Astrocyte of the cerebellum (primary cell): ENCODE results near the gene RNF123.

ENCODE experiments used
- DNase-seq: peaks from one replicate; pipeline ENCODE4 v3.0.0-alpha.2; 2011; ENCODE audit warnings: low read depth
- H3K4me3 ChIP-seq: 2 replicates; pipeline ENCODE4 v1.5.1; 2011; ENCODE audit warnings: mild to moderate bottlenecking, low read depth, low read length, moderate library complexity
- in situ Hi-C: cut with HindIII; loops from 2 replicates; pipeline ENCODE4 v1.10.0; 2017; ENCODE audit warnings: low sequenced_read_pairs
- TF ChIP-seq, protein P1 (sequence below): IDR thresholded peaks from 2 replicates; pipeline ENCODE4 v1.5.1; 2012; ENCODE audit warnings: low read length, low read depth, moderate library complexity, mild to moderate bottlenecking; ENCODE audit errors: missing control alignments

RNF123 gene

DNA sequence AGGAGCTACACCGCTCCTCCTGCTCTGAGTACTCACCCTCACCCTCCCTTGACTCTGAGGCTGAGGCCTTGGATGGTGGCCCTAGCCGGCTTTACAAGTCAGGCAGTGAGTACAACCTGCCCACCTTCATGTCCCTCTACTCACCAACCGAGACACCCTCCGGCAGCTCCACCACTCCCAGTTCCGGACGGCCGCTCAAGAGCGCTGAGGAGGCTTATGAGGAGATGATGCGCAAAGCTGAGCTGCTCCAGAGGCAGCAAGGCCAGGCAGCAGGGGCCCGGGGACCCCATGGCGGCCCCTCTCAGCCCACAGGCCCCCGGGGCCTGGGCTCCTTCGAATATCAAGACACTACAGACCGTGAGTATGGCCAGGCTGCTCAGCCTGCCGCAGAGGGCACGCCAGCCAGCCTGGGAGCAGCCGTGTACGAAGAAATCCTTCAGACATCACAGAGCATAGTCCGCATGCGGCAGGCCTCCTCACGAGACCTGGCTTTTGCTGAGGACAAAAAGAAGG, 36.4 kb upstream of the RNF123 start:
- no peak for DNase-seq
- TF ChIP-seq, protein P1, sequence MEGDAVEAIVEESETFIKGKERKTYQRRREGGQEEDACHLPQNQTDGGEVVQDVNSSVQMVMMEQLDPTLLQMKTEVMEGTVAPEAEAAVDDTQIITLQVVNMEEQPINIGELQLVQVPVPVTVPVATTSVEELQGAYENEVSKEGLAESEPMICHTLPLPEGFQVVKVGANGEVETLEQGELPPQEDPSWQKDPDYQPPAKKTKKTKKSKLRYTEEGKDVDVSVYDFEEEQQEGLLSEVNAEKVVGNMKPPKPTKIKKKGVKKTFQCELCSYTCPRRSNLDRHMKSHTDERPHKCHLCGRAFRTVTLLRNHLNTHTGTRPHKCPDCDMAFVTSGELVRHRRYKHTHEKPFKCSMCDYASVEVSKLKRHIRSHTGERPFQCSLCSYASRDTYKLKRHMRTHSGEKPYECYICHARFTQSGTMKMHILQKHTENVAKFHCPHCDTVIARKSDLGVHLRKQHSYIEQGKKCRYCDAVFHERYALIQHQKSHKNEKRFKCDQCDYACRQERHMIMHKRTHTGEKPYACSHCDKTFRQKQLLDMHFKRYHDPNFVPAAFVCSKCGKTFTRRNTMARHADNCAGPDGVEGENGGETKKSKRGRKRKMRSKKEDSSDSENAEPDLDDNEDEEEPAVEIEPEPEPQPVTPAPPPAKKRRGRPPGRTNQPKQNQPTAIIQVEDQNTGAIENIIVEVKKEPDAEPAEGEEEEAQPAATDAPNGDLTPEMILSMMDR, result no peak
- H3K4me3 ChIP-seq, result no peak overlapping the region
- in situ Hi-C loops, result no loop called here

DNA sequence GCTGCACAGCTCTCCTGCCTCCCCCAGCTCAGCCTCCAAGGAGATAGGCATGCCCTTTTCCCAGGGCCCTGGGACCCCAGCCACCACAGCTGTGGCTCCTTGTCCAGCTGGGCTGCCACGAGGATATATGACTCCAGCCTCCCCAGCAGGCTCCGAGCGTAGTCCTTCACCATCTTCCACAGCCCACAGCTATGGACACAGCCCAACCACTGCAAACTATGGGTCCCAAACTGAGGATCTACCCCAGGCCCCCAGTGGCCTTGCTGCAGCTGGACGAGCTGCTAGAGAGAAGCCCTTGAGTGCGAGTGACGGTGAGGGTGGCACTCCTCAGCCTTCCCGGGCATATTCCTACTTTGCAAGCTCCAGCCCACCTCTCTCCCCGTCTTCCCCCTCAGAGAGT, 35.7 kb upstream of the RNF123 start:
- in situ Hi-C loops, result no loop called here
- TF ChIP-seq, protein P1, result no peak
- no peak for DNase-seq
- no peak overlapping the region for H3K4me3 ChIP-seq

DNA sequence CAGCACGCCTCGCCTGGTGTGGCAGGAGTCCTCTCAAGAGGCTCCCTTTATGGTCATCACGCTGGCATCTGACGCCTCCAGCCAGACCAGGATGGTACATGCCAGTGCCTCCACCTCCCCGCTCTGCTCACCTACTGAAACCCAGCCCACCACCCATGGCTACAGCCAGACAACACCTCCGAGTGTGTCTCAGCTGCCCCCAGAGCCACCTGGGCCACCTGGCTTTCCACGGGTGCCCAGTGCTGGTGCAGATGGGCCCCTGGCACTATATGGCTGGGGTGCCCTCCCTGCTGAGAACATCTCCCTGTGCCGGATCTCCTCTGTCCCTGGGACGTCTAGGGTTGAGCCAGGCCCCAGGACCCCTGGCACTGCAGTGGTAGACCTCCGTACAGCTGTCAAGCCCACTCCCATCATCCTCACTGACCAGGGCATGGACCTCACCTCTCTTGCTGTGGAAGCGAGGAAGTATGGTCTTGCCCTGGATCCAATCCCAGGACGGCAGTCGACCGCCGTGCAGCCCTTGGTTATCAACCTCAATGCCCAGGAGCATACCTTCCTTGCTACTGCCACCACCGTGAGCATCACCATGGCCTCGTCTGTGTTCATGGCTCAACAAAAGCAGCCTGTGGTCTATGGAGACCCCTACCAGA, 35.1 kb upstream of the RNF123 start:
- TF ChIP-seq, protein P1, result no peak
- no peak overlapping the region for H3K4me3 ChIP-seq
- in situ Hi-C loops, result no loop called here
- DNase-seq, result no peak

DNA sequence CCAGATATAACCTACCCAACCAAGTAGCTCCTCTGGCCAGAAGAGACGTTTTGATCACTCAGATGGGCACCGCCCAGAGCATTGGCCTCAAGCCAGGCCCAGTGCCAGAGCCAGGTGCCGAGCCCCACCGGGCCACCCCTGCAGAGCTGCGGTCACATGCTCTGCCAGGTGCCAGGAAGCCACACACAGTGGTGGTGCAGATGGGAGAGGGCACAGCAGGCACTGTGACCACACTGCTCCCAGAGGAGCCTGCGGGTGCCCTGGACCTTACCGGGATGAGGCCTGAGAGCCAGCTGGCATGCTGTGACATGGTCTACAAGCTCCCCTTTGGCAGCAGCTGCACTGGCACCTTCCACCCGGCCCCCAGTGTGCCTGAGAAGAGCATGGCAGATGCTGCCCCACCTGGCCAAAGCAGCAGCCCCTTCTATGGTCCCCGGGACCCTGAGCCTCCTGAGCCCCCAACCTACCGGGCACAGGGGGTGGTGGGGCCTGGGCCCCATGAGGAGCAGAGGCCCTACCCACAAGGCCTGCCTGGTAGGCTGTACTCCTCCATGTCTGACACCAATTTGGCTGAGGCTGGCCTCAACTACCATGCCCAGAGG, 34.3 kb upstream of the RNF123 start:
- H3K4me3 ChIP-seq, result no peak overlapping the region
- in situ Hi-C loops, result no loop called here
- TF ChIP-seq, protein P1, result no peak
- DNase-seq, result no peak

DNA sequence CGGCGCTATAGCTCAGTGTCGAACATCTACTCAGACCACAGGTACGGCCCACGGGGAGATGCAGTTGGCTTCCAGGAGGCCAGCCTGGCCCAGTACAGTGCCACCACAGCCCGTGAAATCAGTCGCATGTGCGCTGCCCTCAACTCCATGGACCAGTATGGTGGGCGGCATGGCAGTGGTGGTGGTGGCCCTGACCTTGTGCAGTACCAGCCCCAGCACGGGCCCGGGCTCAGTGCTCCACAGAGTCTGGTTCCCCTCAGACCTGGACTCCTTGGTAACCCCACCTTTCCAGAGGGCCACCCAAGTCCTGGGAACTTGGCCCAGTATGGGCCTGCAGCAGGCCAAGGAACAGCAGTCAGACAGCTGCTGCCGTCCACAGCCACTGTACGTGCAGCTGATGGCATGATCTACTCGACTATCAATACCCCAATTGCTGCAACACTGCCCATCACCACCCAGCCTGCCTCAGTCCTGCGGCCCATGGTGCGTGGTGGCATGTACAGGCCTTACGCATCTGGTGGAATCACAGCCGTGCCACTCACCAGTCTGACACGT, 33.5 kb upstream of the RNF123 start:
- in situ Hi-C loops, result no loop called here
- TF ChIP-seq, protein P1, result no peak
- DNase-seq, result no peak
- H3K4me3 ChIP-seq, result no peak overlapping the region

DNA sequence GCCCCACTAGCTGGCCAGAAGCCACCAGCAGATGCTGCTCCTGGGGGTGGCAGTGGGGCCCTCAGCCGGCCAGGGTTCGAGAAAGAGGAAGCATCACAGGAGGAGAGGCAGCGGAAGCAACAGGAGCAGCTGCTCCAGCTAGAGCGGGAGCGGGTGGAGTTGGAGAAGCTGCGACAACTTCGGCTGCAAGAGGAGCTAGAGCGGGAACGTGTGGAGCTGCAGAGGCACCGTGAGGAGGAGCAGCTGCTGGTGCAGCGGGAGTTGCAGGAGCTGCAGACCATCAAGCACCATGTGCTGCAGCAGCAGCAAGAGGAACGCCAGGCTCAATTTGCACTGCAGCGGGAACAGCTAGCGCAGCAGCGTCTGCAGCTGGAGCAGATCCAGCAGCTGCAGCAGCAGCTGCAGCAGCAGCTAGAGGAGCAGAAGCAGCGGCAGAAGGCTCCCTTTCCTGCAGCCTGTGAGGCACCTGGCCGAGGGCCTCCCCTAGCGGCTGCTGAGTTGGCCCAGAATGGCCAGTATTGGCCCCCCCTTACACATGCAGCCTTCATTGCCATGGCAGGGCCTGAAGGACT, 32.7 kb upstream of the RNF123 start:
- H3K4me3 ChIP-seq, result no peak overlapping the region
- DNase-seq, result no peak
- TF ChIP-seq, protein P1, result peak; percentile 30
- in situ Hi-C loops, result no loop called here
